ENCODE results near the gene MLPH.

DNA sequence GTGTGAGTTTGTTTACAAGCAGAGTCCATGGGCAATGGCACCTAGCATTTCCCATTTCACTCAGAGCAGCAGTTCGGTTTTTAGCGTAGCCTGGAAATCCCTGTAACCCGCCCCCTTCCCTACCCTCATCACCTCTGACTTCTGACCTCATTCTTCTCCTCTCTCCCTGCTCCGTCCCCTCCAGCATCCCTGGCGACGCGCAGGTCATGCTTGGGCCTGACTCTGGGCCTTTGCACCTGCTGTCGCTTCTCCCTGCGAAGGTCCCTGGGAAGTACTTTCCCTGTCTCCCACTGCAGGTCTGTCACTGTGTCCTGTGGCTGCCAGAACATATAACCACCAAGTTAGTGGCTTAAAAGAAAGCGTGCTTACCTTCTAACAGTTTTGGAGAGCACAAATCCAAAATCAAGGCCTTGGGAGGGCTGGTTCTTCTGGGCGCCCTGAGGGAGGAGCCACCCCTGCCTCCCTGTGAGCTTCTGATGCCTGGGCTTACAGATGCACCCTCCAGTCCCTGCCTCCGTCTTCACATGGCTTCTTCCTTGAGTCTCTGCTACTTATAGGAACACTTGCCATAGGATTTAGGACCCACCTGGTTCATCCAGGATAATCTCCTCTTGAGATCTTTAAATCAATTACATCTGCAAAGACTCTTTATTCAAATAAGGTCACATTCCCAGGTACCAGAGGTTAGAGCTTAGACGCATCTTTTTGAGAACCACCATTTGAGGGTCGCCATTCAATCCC, 111.6 kb downstream of the MLPH start:
- TF ChIP-seq POLR2AphosphoS5 (IDR thresholded peaks at IDR 0.05; ENCODE audit: low read depth, low read length), result no peak
- no peak for TF ChIP-seq POLR2A (IDR thresholded peaks at IDR 0.05; ENCODE audit: low read depth, low read length)
- no peak for TF ChIP-seq SPI1 (IDR thresholded peaks at IDR 0.05; ENCODE audit: low read depth, low read length)
